H1 (cell line): ENCODE results near the gene CTNNA3. TPM values are rescaled to one million over a fixed set of nuclear protein-coding genes. Genes with fewer than 3 reads are reported as not detected.

Experiments used
- CTCF ChIA-PET: fragments of 300-600 bp; sonication (Branson Sonifier 250); formaldehyde crosslinking; loops from one replicate; lab custom pipeline; 2021; ENCODE audit not compliant: partially characterized antibody; lab: Charles Lee
- POLR2A ChIA-PET: fragments of 300-600 bp; sonication (Branson Sonifier 250); formaldehyde crosslinking; loops from one replicate; lab custom pipeline; 2021; ENCODE audit warnings: inconsistent platforms; ENCODE audit not compliant: partially characterized antibody; lab: Charles Lee
- DNase-seq, 2 experiments: peaks; one replicate each; pipeline versions ENCODE4 v3.0.0 to v3.0.0-alpha.2; 2010 to 2022; ENCODE audit warnings: low spot score in 2 of 2, low read depth in 1 of 2, mixed read lengths in 1 of 2
- FAIRE-seq: peaks from 2 replicates; lab custom pipeline; 2011; peaks lifted over from hg19 to GRCh38; lab: Jason Lieb, UNC
- H2AFZ ChIP-seq: 2 replicates; pipeline ENCODE4 v1.8.1; 2012; ENCODE audit warnings: low read length, inconsistent platforms
- H2AK5ac ChIP-seq: 2 replicates; pipeline ENCODE4 v1.6.1; 2013; ENCODE audit warnings: low read depth, low read length
- H2BK120ac ChIP-seq: replicated peaks from 2 replicates; pipeline ENCODE3; 2013; ENCODE audit warnings: low read depth, low read length, inconsistent platforms
- H2BK12ac ChIP-seq: 2 replicates; pipeline ENCODE4 v1.6.1; 2013; ENCODE audit warnings: low read depth, low read length
- H2BK15ac ChIP-seq: 2 replicates; pipeline ENCODE4 v1.6.1; 2013; ENCODE audit warnings: low read length
- H2BK20ac ChIP-seq: 2 replicates; pipeline ENCODE4 v1.6.1; 2013; ENCODE audit warnings: low read length
- H2BK5ac ChIP-seq: 2 replicates; pipeline ENCODE4 v1.6.1; 2013; ENCODE audit warnings: low read depth, low read length
- H3K14ac ChIP-seq: 2 replicates; pipeline ENCODE4 v1.6.1; 2013; ENCODE audit warnings: inconsistent platforms; ENCODE audit not compliant: insufficient read length
- H3K18ac ChIP-seq: 2 replicates; pipeline ENCODE4 v1.6.1; 2013; ENCODE audit warnings: low read length; ENCODE audit errors: extremely low read depth
- H3K23ac ChIP-seq: 2 replicates; pipeline ENCODE4 v1.6.1; 2013; ENCODE audit warnings: inconsistent platforms; ENCODE audit not compliant: insufficient read length
- H3K23me2 ChIP-seq: 2 replicates; pipeline ENCODE4 v1.6.1; 2013; ENCODE audit warnings: low read depth, low read length
- H3K27ac ChIP-seq: 2 replicates; pipeline ENCODE4 v1.6.1; 2011; ENCODE audit warnings: low read depth, low read length, inconsistent platforms
- H3K27me3 ChIP-seq, 4 experiments: replicated peaks in 1 of 4; 1 replicate in 1 of 4; 2 replicates in 3 of 4; pipeline versions ENCODE4 v1.6.1 to v1.8.1; 2011 to 2013; ENCODE audit warnings: low read length in 3 of 4, mild to moderate bottlenecking in 3 of 4, inconsistent platforms in 2 of 4, mixed read lengths in 2 of 4, moderate library complexity in 1 of 4; ENCODE audit not compliant: control insufficient read depth in 3 of 4, insufficient read depth in 3 of 4; ENCODE audit errors: extremely low read depth in 1 of 4
- H3K36me3 ChIP-seq, 4 experiments: 2 replicates each; pipeline versions ENCODE4 v1.6.1 to v1.8.1; 2011 to 2013; ENCODE audit warnings: mild to moderate bottlenecking in 4 of 4, low read length in 3 of 4, moderate library complexity in 2 of 4, control low read depth in 1 of 4, inconsistent platforms in 1 of 4; ENCODE audit not compliant: insufficient read depth in 4 of 4, control insufficient read depth in 2 of 4
- H3K4ac ChIP-seq: replicated peaks from 2 replicates; pipeline ENCODE3; 2013; ENCODE audit warnings: low read length, low read depth, mixed read lengths, inconsistent platforms; ENCODE audit not compliant: insufficient read length
- H3K4me1 ChIP-seq, 4 experiments: replicated peaks in 1 of 4; 1 replicate in 1 of 4; 2 replicates in 3 of 4; pipeline versions ENCODE4 v1.6.1 to v1.8.1; 2011 to 2013; ENCODE audit warnings: low read length in 3 of 4, inconsistent platforms in 2 of 4, mixed read lengths in 1 of 4; ENCODE audit not compliant: insufficient read depth in 4 of 4, control insufficient read depth in 3 of 4
- H3K4me2 ChIP-seq, 2 experiments: 2 replicates each; pipeline versions ENCODE4 v1.6.1 to v1.8.1; 2011 to 2013; ENCODE audit warnings: low read depth in 2 of 2, low read length in 2 of 2, control low read depth in 1 of 2, inconsistent platforms in 1 of 2, mild to moderate bottlenecking in 1 of 2; ENCODE audit not compliant: insufficient read depth in 1 of 2
- H3K4me3 ChIP-seq, 4 experiments: fragments of 200-600, 300-600 bp in 1 of 4; sonication (generic), shearing (Covaris generic), sonication (Bioruptor Twin) in 1 of 4; 2 replicates each; pipeline versions ENCODE4 v1.5.1 to v1.8.1; 2011 to 2016; ENCODE audit warnings: low read length in 4 of 4, low read depth in 3 of 4, control low read depth in 2 of 4, inconsistent platforms in 2 of 4, mild to moderate bottlenecking in 2 of 4, mixed read lengths in 1 of 4, moderate library complexity in 1 of 4; ENCODE audit not compliant: insufficient read depth in 2 of 4; ENCODE audit errors: extremely low read depth in 1 of 4
- H3K56ac ChIP-seq: replicated peaks from 2 replicates; pipeline ENCODE3; 2013; ENCODE audit warnings: low read depth, mild to moderate bottlenecking, mixed read lengths, low read length, inconsistent platforms; ENCODE audit not compliant: insufficient read length
- H3K79me1 ChIP-seq: 2 replicates; pipeline ENCODE4 v1.6.1; 2013; ENCODE audit warnings: low read depth, low read length, control low read depth
- H3K79me2 ChIP-seq, 2 experiments: 2 replicates each; pipeline versions ENCODE4 v1.6.1 to v1.8.1; 2012 to 2013; ENCODE audit warnings: low read length in 2 of 2, mild to moderate bottlenecking in 2 of 2, inconsistent platforms in 1 of 2; ENCODE audit not compliant: insufficient read depth in 2 of 2, control insufficient read depth in 1 of 2
- H3K9ac ChIP-seq, 4 experiments: replicated peaks in 1 of 4; 1 replicate in 1 of 4; 2 replicates in 3 of 4; pipeline versions ENCODE4 v1.6.1 to v1.8.1; 2011 to 2013; ENCODE audit warnings: low read depth in 3 of 4, low read length in 3 of 4, control low read depth in 2 of 4, mild to moderate bottlenecking in 2 of 4, moderate library complexity in 2 of 4, inconsistent platforms in 1 of 4; ENCODE audit errors: extremely low read depth in 1 of 4
- H3K9me3 ChIP-seq, 2 experiments: 2 replicates each; pipeline versions ENCODE4 v1.6.1 to v1.8.1; 2012 to 2013; ENCODE audit warnings: mild to moderate bottlenecking in 2 of 2, moderate library complexity in 2 of 2, control low read depth in 1 of 2, inconsistent platforms in 1 of 2, low read depth in 1 of 2, low read length in 1 of 2, mixed read lengths in 1 of 2; ENCODE audit not compliant: insufficient read depth in 2 of 2
- H4K20me1 ChIP-seq, 2 experiments: replicated peaks in 1 of 2; 2 replicates each; pipeline versions ENCODE3 to v1.8.1; 2011 to 2013; ENCODE audit warnings: inconsistent platforms in 2 of 2, low read length in 2 of 2, mild to moderate bottlenecking in 1 of 2; ENCODE audit not compliant: insufficient read depth in 2 of 2, control insufficient read depth in 1 of 2
- H4K5ac ChIP-seq: 2 replicates; pipeline ENCODE4 v1.6.1; 2013; ENCODE audit warnings: low read length, low read depth, mixed read lengths, inconsistent platforms; ENCODE audit not compliant: insufficient read length
- H4K8ac ChIP-seq: 2 replicates; pipeline ENCODE4 v1.8.0; 2013; ENCODE audit warnings: mild to moderate bottlenecking, moderate library complexity, low read length, inconsistent platforms; ENCODE audit not compliant: insufficient read depth; ENCODE audit errors: extremely low read depth
- H4K91ac ChIP-seq: replicated peaks from 2 replicates; pipeline ENCODE3; 2013; ENCODE audit warnings: low read length, mixed read lengths, inconsistent platforms; ENCODE audit not compliant: insufficient read length
- BACH1 ChIP-seq: IDR thresholded peaks from 2 replicates; pipeline ENCODE4 v1.6.1; 2012; ENCODE audit warnings: low read length, improper control_type of control experiment
- BCL11A ChIP-seq, 2 experiments: IDR thresholded peaks; one replicate each; pipeline ENCODE4 v1.6.1; 2011; ENCODE audit warnings: low read depth in 2 of 2, low read length in 2 of 2, mild to moderate bottlenecking in 2 of 2
- CBX5 ChIP-seq: fragments of 300-800, 300-1000 bp; sonication (generic); IDR thresholded peaks from 2 replicates; pipeline ENCODE4 v1.7.1; 2016; ENCODE audit warnings: antibody characterized with exemption, low read length, low read depth
- CTBP2 ChIP-seq: IDR thresholded peaks from 2 replicates; pipeline ENCODE4 v1.7.0; 2011; ENCODE audit warnings: borderline replicate concordance, mild to moderate bottlenecking, moderate library complexity, mixed read lengths, low read length; ENCODE audit not compliant: insufficient read depth, insufficient read length
- KDM5A ChIP-seq: fragments of 200-600 bp; IDR thresholded peaks from 2 replicates; pipeline ENCODE4 v1.7.1; 2012; ENCODE audit warnings: mild to moderate bottlenecking, low read length, inconsistent platforms, mixed read lengths
- NANOG ChIP-seq: IDR thresholded peaks from 2 replicates; pipeline ENCODE4 v1.6.1; 2011; ENCODE audit warnings: low read length, low read depth, mild to moderate bottlenecking, inconsistent platforms; ENCODE audit not compliant: insufficient read depth, poor library complexity, severe bottlenecking
- PHF8 ChIP-seq: fragments of 200-600 bp; sonication (generic); conservative IDR thresholded peaks from 2 replicates; pipeline ENCODE4 v1.7.1; 2012; ENCODE audit warnings: low read depth, mild to moderate bottlenecking, inconsistent platforms, low read length, moderate library complexity
- POU5F1 ChIP-seq: IDR thresholded peaks from 2 replicates; pipeline ENCODE4 v1.6.1; 2011; ENCODE audit warnings: low read depth, mild to moderate bottlenecking, low read length, moderate library complexity
- RAD21 ChIP-seq, 2 experiments: IDR thresholded peaks in 1 of 2; conservative IDR thresholded peaks in 1 of 2; 2 replicates each; pipeline ENCODE4 v1.6.1; 2011; ENCODE audit warnings: low read depth in 2 of 2, low read length in 2 of 2, improper control_type of control experiment in 1 of 2, inconsistent platforms in 1 of 2, mild to moderate bottlenecking in 1 of 2, moderate library complexity in 1 of 2
- RNF2 ChIP-seq: fragments of 200-900, 300-1000 bp; sonication (generic); IDR thresholded peaks from 2 replicates; pipeline ENCODE4 v1.7.1; 2016; ENCODE audit warnings: borderline replicate concordance, low read depth, mild to moderate bottlenecking, antibody characterized with exemption, low read length; ENCODE audit not compliant: poor library complexity, severe bottlenecking; ENCODE audit errors: missing control alignments
- SIX5 ChIP-seq: IDR thresholded peaks from 2 replicates; pipeline ENCODE4 v1.6.1; 2011; ENCODE audit warnings: mild to moderate bottlenecking, low read depth, low read length
- polyA plus RNA-seq, 7 experiments: library from polyadenylated mRNA; depleted of rRNA in 3 of 7; stranded (reverse) in 5 of 7; unstranded in 2 of 7; fragments of >200 nt in 5 of 7; fragments of 200-250 nt in 2 of 7; gene quantifications; 1 replicate in 5 of 7; 2 replicates in 1 of 7; 4 replicates in 1 of 7; pipeline versions ENCODE4 v1.2.1 to v1.2.3, GENCODE V29; 2011 to 2013; ENCODE audit warnings: missing spikeins in 2 of 7, mixed read lengths in 2 of 7
- total RNA-seq: library from RNA; stranded (reverse); fragmentation: NEBNext Ultra II Directional; extraction: Animal tissue kit (Norgen Biotek cat#: 25700); gene quantifications from 2 replicates; pipeline ENCODE4 v1.2.1, GENCODE V29; 2021
- TF ChIP-seq, protein P1 (sequence below): IDR thresholded peaks from 2 replicates; pipeline ENCODE4 v1.6.1; 2011; ENCODE audit warnings: low read length, improper control_type of control experiment

CTNNA3 gene
- total and polyA plus RNA-seq, 2 of the 8 experiments (the other 6 are each of a cell fraction or from before 2014, with no cell fraction given): 1.3 to 1.5 TPM

DNA sequence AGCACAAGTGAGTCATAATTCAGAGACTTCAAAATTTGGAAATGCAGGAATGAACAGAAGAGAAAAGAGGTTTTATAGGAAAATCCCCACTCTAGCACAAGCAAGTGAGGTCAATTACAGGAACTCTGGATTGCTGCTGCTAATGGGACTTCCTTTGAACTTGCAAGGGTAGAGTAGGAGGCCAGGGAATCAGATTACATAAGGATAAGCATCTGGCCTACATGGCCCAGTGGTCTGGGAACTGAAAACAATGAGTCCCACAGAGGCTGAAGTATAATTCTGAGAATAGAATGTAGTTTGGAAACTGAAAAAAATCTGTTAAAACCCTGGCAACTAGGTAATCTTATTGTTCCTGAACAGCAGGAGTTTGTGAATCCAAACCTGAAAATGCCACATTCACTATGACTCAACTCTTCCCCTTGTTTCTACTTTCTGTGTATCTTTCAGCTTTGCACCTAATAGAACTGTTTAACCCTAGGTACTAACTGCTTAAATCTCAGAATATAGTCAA, 66.5 kb downstream of the CTNNA3 start:
- H4K5ac ChIP-seq: no peak overlapping the region
- no peak overlapping the region for H4K8ac ChIP-seq
- no peaks in the 10 kb centered on the region for H3K79me2 ChIP-seq
- ChIA-PET POLR2A (no interaction called here), CTCF (no interaction called here)
- H2BK120ac ChIP-seq: peak overlapping the region; percentile 87
- H3K56ac ChIP-seq: no peak overlapping the region
- H3K9me3 ChIP-seq: no peaks in the 10 kb centered on the region; a peak in 1 of 4 replicates
- no peak overlapping the region for H3K4me2 ChIP-seq
- H3K18ac ChIP-seq: no peak overlapping the region
- no peaks in the 10 kb centered on the region for H4K20me1 ChIP-seq
- H3K4ac ChIP-seq: no peak overlapping the region
- H3K9ac ChIP-seq: no peak overlapping the region
- 0 out of 2 replicates have a peak overlapping the region, but pooled peaks have one; percentile 19 for H2AK5ac ChIP-seq
- no peaks in the 10 kb centered on the region for H3K27me3 ChIP-seq
- peaks cover 2 to 4% (median 3%) of the 10 kb centered on the region in 4 experiments; a peak in 4 of 7 replicates for H3K4me1 ChIP-seq
- H3K23me2 ChIP-seq: no peaks in the 10 kb centered on the region
- H2BK15ac ChIP-seq: no peak overlapping the region
- H2AFZ ChIP-seq: peak overlapping the region; percentile 76
- DNase-seq: no peak
- no peaks in the 10 kb centered on the region for H3K36me3 ChIP-seq
- peak overlapping the region; percentile 17 for H4K91ac ChIP-seq
- H3K79me1 ChIP-seq: no peaks in the 10 kb centered on the region
- H3K27ac ChIP-seq: no peak overlapping the region
- no peak overlapping the region for H2BK5ac ChIP-seq
- H3K14ac ChIP-seq: no peak overlapping the region
- H3K4me3 ChIP-seq: no peak overlapping the region; a peak in 1 of 8 replicates
- no peak overlapping the region; the same call in 1 of the 2 replicates for H2BK12ac ChIP-seq
- H3K23ac ChIP-seq: no peak overlapping the region
- FAIRE-seq: no peak
- H2BK20ac ChIP-seq: no peak overlapping the region
- TF ChIP-seq POU5F1 (no peak), BACH1 (no peak), PHF8 (no peak), CBX5 (no peak), BCL11A (IDR thresholded peaks at IDR 0.05; ENCODE audit: low read depth in 2 of 2, low read length in 2 of 2) (no peak), NANOG (no peak), KDM5A (no peak), RNF2 (no peak), SIX5 (no peak), RAD21 (IDR thresholded peaks at IDR 0.05 in 1 of 2, conservative IDR thresholded peaks at IDR 0.05 in 1 of 2; ENCODE audit: low read depth in 2 of 2, low read length in 2 of 2) (no peak), CTBP2 (no peak)
- TF ChIP-seq, protein P1, sequence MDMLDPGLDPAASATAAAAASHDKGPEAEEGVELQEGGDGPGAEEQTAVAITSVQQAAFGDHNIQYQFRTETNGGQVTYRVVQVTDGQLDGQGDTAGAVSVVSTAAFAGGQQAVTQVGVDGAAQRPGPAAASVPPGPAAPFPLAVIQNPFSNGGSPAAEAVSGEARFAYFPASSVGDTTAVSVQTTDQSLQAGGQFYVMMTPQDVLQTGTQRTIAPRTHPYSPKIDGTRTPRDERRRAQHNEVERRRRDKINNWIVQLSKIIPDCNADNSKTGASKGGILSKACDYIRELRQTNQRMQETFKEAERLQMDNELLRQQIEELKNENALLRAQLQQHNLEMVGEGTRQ: no peak
